Loucy (cell line): ENCODE measurements around the gene ARID2.

Experiments
- H2AFZ ChIP-seq: fragments of 200-600 bp; sonication (generic); 2 replicates; pipeline ENCODE4 v1.6.0; 2016; ENCODE audit warnings: antibody characterized with exemption, mild to moderate bottlenecking, low read length, moderate library complexity
- H3F3A ChIP-seq: fragments of 200-600 bp; 2 replicates; pipeline ENCODE4 v1.6.0; 2016; ENCODE audit warnings: antibody characterized with exemption, low read depth, mild to moderate bottlenecking
- H3K27me3 ChIP-seq: fragments of 200-600 bp; sonication (generic); 2 replicates; pipeline ENCODE4 v1.6.1; 2014; ENCODE audit warnings: low read length, mild to moderate bottlenecking; ENCODE audit not compliant: insufficient read depth, poor library complexity, severe bottlenecking
- H3K36me3 ChIP-seq: fragments of 200-600 bp; sonication (generic); 2 replicates; pipeline ENCODE4 v1.6.1; 2016; ENCODE audit warnings: low read length; ENCODE audit not compliant: insufficient read depth
- H3K4me1 ChIP-seq: fragments of 200-600 bp; sonication (generic); 2 replicates; pipeline ENCODE4 v1.5.1; 2014; ENCODE audit warnings: low read length, mild to moderate bottlenecking; ENCODE audit not compliant: insufficient read depth, poor library complexity, severe bottlenecking
- H3K4me2 ChIP-seq: fragments of 200-600 bp; sonication (generic); 2 replicates; pipeline ENCODE4 v1.6.0; 2014; ENCODE audit warnings: antibody characterized with exemption, low read length, low read depth, mild to moderate bottlenecking; ENCODE audit not compliant: poor library complexity, severe bottlenecking
- H3K4me3 ChIP-seq: fragments of 200-600 bp; sonication (generic); 2 replicates; pipeline ENCODE4 v1.5.1; 2014; ENCODE audit warnings: low read length, mild to moderate bottlenecking, mixed read lengths; ENCODE audit not compliant: poor library complexity, severe bottlenecking
- H3K79me2 ChIP-seq: fragments of 200-600 bp; sonication (generic); 2 replicates; pipeline ENCODE4 v1.6.1; 2014; ENCODE audit warnings: low read length; ENCODE audit not compliant: insufficient read depth
- H3K9ac ChIP-seq: fragments of 200-600 bp; sonication (generic); 2 replicates; pipeline ENCODE4 v1.6.0; 2014; ENCODE audit warnings: mild to moderate bottlenecking, low read depth, low read length, moderate library complexity; ENCODE audit not compliant: poor library complexity, severe bottlenecking
- H3K9me2 ChIP-seq: fragments of 200-600 bp; sonication (generic); replicated peaks from 2 replicates; pipeline ENCODE4 v1.6.1; 2016; ENCODE audit warnings: low read depth, low read length, mixed read lengths
- H3K9me3 ChIP-seq: fragments of 200-600 bp; sonication (generic); 2 replicates; pipeline ENCODE4 v1.6.1; 2014; ENCODE audit warnings: mild to moderate bottlenecking, antibody characterized with exemption, low read length, low read depth; ENCODE audit not compliant: insufficient read depth
- H4K20me1 ChIP-seq: fragments of 200-600 bp; sonication (generic); 2 replicates; pipeline ENCODE4 v1.6.0; 2014; ENCODE audit warnings: antibody characterized with exemption, low read length, mild to moderate bottlenecking; ENCODE audit not compliant: insufficient read depth, poor library complexity, severe bottlenecking
- EZH2phosphoT487 ChIP-seq: fragments of 200-600 bp; IDR thresholded peaks from 2 replicates; pipeline ENCODE4 v1.6.1; 2018; ENCODE audit warnings: antibody characterized with exemption, mild to moderate bottlenecking, moderate library complexity, borderline replicate concordance
- TF ChIP-seq, protein P1 (sequence below): fragments of 200-600 bp; sonication (generic); conservative IDR thresholded peaks from 2 replicates; pipeline ENCODE4 v1.5.1; 2014; ENCODE audit warnings: mild to moderate bottlenecking, antibody characterized with exemption, low read length

Gene ARID2

DNA sequence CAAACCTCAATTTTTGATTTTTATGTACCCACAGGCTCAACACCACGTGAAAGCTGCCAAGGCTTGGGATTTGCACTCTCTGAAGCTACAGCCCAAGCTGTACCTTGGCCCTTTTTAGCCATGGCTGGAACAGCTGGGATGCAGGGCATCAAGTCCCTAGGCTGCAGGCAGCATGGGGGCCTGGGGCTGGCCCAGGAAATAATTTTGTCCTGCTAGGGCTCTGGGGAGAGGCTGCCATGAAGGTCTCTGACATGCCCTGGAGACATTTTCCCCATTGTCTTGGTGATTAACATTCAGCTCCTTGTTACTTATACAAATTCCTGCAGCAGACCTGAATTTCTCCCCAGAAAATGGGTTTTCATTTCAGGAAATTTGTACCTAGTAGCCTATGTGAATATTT lies 157.2 kb downstream of the ARID2 start:
- Histone ChIP-seq H3K9me3 (peaks cover 10% of the 10 kb centered on the region; the same call in 1 of the 2 replicates), H2AFZ (no peak overlapping the region), H3K79me2 (no peaks in the 10 kb centered on the region), H3K4me3 (no peak overlapping the region), H3K27me3 (no peaks in the 10 kb centered on the region), H3K4me1 (no peaks in the 10 kb centered on the region), H3K36me3 (peaks cover 62% of the 10 kb centered on the region), H3K9ac (no peak overlapping the region), H3K9me2 (no peaks in the 10 kb centered on the region), H4K20me1 (no peaks in the 10 kb centered on the region), H3K4me2 (no peak overlapping the region), H3F3A (no peaks in the 10 kb centered on the region)
- TF ChIP-seq, protein P1, sequence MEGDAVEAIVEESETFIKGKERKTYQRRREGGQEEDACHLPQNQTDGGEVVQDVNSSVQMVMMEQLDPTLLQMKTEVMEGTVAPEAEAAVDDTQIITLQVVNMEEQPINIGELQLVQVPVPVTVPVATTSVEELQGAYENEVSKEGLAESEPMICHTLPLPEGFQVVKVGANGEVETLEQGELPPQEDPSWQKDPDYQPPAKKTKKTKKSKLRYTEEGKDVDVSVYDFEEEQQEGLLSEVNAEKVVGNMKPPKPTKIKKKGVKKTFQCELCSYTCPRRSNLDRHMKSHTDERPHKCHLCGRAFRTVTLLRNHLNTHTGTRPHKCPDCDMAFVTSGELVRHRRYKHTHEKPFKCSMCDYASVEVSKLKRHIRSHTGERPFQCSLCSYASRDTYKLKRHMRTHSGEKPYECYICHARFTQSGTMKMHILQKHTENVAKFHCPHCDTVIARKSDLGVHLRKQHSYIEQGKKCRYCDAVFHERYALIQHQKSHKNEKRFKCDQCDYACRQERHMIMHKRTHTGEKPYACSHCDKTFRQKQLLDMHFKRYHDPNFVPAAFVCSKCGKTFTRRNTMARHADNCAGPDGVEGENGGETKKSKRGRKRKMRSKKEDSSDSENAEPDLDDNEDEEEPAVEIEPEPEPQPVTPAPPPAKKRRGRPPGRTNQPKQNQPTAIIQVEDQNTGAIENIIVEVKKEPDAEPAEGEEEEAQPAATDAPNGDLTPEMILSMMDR = no peak
- no peak for TF ChIP-seq EZH2phosphoT487

DNA sequence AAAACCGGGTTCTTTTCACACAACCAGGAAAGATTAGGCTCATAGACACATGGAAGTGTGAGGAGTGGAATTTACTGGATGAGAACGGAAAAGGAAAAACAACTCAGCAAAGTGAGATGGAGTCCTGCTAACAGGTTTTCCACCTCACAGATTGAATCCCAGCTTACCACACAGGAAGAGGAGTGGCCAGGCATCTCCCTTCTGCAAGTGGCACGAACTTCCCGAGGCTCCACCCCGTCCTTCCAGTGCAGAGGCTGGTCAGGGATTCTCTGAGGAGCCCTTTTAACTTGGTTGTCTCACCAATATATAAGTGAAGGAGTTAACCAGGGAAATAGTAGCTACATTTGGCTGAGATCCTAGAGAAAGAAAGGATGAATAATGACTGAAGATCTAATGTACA lies 158.0 kb downstream of the ARID2 start:
- H3K9me3 ChIP-seq = peaks cover 10% of the 10 kb centered on the region; the same call in 1 of the 2 replicates
- H3K9me2 ChIP-seq = no peaks in the 10 kb centered on the region
- no peaks in the 10 kb centered on the region for H3K27me3 ChIP-seq
- H3K4me2 ChIP-seq = no peak overlapping the region
- no peaks in the 10 kb centered on the region for H3K79me2 ChIP-seq
- no peaks in the 10 kb centered on the region for H4K20me1 ChIP-seq
- no peak overlapping the region for H3K4me3 ChIP-seq
- TF ChIP-seq EZH2phosphoT487 = no peak
- TF ChIP-seq, protein P1 = no peak
- peaks cover 61% of the 10 kb centered on the region for H3K36me3 ChIP-seq
- H3K4me1 ChIP-seq = no peaks in the 10 kb centered on the region
- H2AFZ ChIP-seq = no peak overlapping the region
- H3K9ac ChIP-seq = no peak overlapping the region
- H3F3A ChIP-seq = no peaks in the 10 kb centered on the region

DNA sequence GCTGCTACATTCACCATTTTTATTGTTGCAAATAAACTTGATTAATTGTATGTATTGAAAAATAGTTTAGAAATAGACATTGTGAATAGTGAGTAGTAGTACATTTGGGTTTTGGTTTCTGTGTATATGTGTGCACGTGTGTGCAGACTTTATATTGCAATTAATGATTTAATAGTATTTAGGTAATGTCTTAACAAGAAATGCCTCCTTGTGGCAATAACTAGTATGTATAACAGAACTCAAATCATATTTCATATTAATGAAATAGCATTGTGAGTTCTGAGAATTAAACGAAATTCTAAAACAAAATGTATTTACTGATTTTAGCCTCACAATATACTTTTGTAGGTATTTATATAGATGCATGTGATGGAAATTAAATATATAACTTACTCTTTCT lies 160.8 kb downstream of the ARID2 start:
- no peaks in the 10 kb centered on the region for H3K4me1 ChIP-seq
- H3K79me2 ChIP-seq = no peaks in the 10 kb centered on the region
- H3K36me3 ChIP-seq = peaks cover 60% of the 10 kb centered on the region
- 0 out of 2 replicates have a peak, but pooled peaks cover 3% of the 10 kb centered on the region for H3F3A ChIP-seq
- no peak overlapping the region for H3K9ac ChIP-seq
- peaks cover 6% of the 10 kb centered on the region; the same call in 1 of the 2 replicates for H3K9me3 ChIP-seq
- no peaks in the 10 kb centered on the region for H3K27me3 ChIP-seq
- H4K20me1 ChIP-seq = no peaks in the 10 kb centered on the region
- H3K4me3 ChIP-seq = no peak overlapping the region
- TF ChIP-seq, protein P1 = peak; percentile 24; the same call in 1 of the 2 replicates
- no peak for TF ChIP-seq EZH2phosphoT487
- H3K9me2 ChIP-seq = no peaks in the 10 kb centered on the region
- no peak overlapping the region for H2AFZ ChIP-seq
- H3K4me2 ChIP-seq = no peak overlapping the region
